Common myeloid progenitor, CD34-positive (primary cell): ENCODE results near the gene SLC2A2.
A peak's percentile ranks its signal among the peaks of the same experiment; 100 is the strongest.

Experiments used
- CTCF ChIA-PET: fragments of 350-600 bp; sonication (Branson Sonifier 250); formaldehyde crosslinking; loops from one replicate; lab custom pipeline; 2021; ENCODE audit warnings: antibody characterized with exemption; lab: Charles Lee
- POLR2A ChIA-PET: fragments of 350-600 bp; sonication (Branson Sonifier 250); formaldehyde crosslinking; loops from one replicate; lab custom pipeline; 2021; ENCODE audit warnings: antibody characterized with exemption; lab: Charles Lee
- DNase-seq, 3 donors: peaks; one replicate each; pipeline versions ENCODE4 v3.0.0 to v3.0.0-alpha.2; 2013
- H3K27ac ChIP-seq, 2 experiments: 1 replicate in 1 of 2; 2 replicates in 1 of 2; pipeline ENCODE4 v1.7.0; 2013; ENCODE audit warnings: inconsistent platforms in 2 of 2, low read length in 2 of 2, mild to moderate bottlenecking in 2 of 2, low read depth in 1 of 2, moderate library complexity in 1 of 2; ENCODE audit not compliant: severe bottlenecking in 2 of 2, insufficient read depth in 1 of 2, poor library complexity in 1 of 2
- H3K27me3 ChIP-seq, 5 experiments: replicated peaks in 2 of 5; 1 replicate in 3 of 5; 2 replicates in 2 of 5; pipeline versions ENCODE4 v1.6.1 to v1.7.0; 2013; ENCODE audit warnings: low read length in 4 of 5, mild to moderate bottlenecking in 2 of 5, moderate library complexity in 2 of 5, inconsistent platforms in 1 of 5; ENCODE audit not compliant: insufficient read depth in 5 of 5, control insufficient read depth in 4 of 5
- H3K36me3 ChIP-seq, 4 experiments: 1 replicate in 2 of 4; 2 replicates in 2 of 4; pipeline versions ENCODE4 v1.6.1 to v1.7.0; 2013; ENCODE audit warnings: low read length in 3 of 4, control low read depth in 1 of 4, mild to moderate bottlenecking in 1 of 4; ENCODE audit not compliant: control insufficient read depth in 4 of 4, insufficient read depth in 4 of 4
- H3K4me1 ChIP-seq, 4 experiments: 1 replicate in 3 of 4; 2 replicates in 1 of 4; pipeline versions ENCODE4 v1.6.1 to v1.7.1; 2013; ENCODE audit warnings: low read length in 3 of 4, mild to moderate bottlenecking in 3 of 4, control low read depth in 1 of 4, inconsistent platforms in 1 of 4, moderate library complexity in 1 of 4; ENCODE audit not compliant: control insufficient read depth in 4 of 4, insufficient read depth in 4 of 4; ENCODE audit errors: control extremely low read depth in 1 of 4
- H3K4me3 ChIP-seq, 7 experiments: 1 replicate in 4 of 7; 2 replicates in 3 of 7; pipeline versions ENCODE4 v1.5.1 to v1.7.0; 2013; ENCODE audit warnings: mild to moderate bottlenecking in 7 of 7, low read length in 6 of 7, moderate library complexity in 6 of 7, inconsistent platforms in 2 of 7, low read depth in 2 of 7, control low read depth in 1 of 7; ENCODE audit not compliant: insufficient read depth in 4 of 7, control insufficient read depth in 1 of 7; ENCODE audit errors: extremely low read depth in 1 of 7
- H3K9me3 ChIP-seq, 5 experiments: 1 replicate in 4 of 5; 2 replicates in 1 of 5; pipeline versions ENCODE4 v1.6.1 to v1.7.1; 2013; ENCODE audit warnings: low read length in 4 of 5, mild to moderate bottlenecking in 2 of 5, inconsistent platforms in 1 of 5, low read depth in 1 of 5, moderate library complexity in 1 of 5; ENCODE audit not compliant: control insufficient read depth in 4 of 5, insufficient read depth in 2 of 5; ENCODE audit errors: control extremely low read depth in 1 of 5
- WGBS: methylation state at CpG from one replicate; pipeline ENCODE4 v1.1.5; 2013; ENCODE audit not compliant: insufficient coverage; 5-methylcytosine and 5-hydroxymethylcytosine counted together

SLC2A2 gene

DNA sequence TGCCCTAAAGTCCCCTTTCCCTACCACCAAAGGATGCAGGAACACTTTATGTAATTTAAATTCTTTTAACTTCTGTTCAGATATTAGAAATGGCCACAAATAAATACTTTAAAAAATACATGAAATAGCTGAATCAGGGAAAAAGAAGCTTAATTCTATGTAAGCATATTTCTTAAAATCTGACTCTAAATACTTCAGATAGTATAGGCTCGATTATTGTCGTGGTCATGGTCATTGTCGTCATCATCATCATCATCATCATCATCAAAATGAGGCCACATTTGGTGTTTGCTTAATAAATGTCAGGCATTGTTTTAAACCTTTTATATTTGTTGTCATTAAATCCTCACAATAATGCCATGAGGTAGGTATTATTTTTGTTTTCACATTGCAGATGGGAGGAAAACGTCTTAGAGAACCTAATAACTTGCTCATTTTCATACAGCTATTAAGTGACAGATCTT lies 14.6 kb downstream of the SLC2A2 start:
- CTCF ChIA-PET: interaction anchor here (0.8 kb wide), 1 partner anchor 33 kb away, joined by 3 read pairs; no protein-coding TSS in a partner anchor
- POLR2A ChIA-PET: no interaction called here
- no peaks in the 10 kb centered on the region for H3K4me1 ChIP-seq
- H3K4me3 ChIP-seq: no peak overlapping the region
- DNase-seq: no peak
- H3K27ac ChIP-seq: no peak overlapping the region
- H3K9me3 ChIP-seq: no peaks in the 10 kb centered on the region
- H3K36me3 ChIP-seq: no peaks in the 10 kb centered on the region
- H3K27me3 ChIP-seq: no peaks in the 10 kb centered on the region
- WGBS: no CpG with 5 or more reads among the region's 4 CpGs

DNA sequence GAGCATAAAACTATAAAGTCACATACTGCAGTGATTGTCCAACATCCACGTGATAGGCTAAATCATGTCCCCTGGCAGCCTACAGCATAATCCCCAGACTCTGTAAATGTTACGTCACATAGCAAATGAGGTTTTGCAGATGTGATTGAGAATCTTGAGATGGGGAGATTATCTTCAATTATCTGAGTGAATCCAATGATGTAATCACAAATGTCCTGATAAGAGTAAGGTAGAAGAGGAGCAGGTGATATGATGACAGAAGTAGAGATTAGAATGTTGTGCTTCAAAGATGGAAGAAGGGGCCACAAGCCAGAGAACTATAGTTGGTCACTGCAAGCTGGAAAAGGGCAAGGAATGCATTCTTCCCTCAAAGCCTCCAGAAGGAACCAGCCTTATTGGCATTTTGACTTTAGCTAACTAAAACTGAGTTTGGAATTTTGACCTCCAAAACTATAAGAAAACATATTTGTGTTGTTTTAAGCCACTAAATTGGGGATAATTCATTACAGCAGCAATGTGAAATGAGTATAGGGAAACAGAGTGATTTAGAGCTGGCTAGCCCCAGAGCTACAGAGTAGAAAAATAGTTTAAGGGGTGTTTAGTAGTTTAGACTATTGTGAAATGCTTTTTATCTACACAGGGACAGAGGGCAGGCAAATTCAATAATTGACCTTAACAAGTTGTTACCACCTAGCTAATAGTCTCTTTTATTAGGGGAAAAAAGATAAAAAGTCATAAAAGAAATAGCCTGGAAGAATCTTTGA lies 15.2 kb downstream of the SLC2A2 start:
- no peak for DNase-seq
- H3K9me3 ChIP-seq: no peaks in the 10 kb centered on the region
- no peak overlapping the region for H3K4me3 ChIP-seq
- no peaks in the 10 kb centered on the region for H3K27me3 ChIP-seq
- no peak overlapping the region for H3K27ac ChIP-seq
- 100% methylated on average over 1 of the region's 2 CpGs for WGBS
- no peaks in the 10 kb centered on the region for H3K4me1 ChIP-seq
- CTCF ChIA-PET: interaction anchor here (0.8 kb wide), 1 partner anchor 33 kb away, joined by 3 read pairs; no protein-coding TSS in a partner anchor
- POLR2A ChIA-PET: no interaction called here
- H3K36me3 ChIP-seq: no peaks in the 10 kb centered on the region

DNA sequence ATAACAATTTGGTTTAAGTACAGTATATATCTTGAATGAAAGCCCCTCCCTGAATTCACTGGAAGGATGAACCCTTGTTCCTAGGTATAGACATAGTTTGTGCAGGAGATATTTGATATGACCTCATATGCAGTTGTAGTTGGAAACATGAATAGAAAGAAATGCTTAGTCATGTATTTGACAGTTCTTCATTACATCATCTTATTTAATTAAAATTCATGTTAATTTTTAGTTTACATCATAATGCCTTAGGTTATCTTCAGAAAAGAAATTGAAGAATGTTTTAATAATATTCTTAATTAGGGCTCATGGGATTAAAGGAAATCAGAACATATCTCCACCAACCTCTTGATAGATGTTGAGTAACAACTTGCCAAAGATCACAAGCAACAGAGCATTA lies 19.2 kb downstream of the SLC2A2 start:
- Histone ChIP-seq H3K4me1 (no peaks in the 10 kb centered on the region), H3K36me3 (no peaks in the 10 kb centered on the region), H3K27ac (no peak overlapping the region), H3K9me3 (no peaks in the 10 kb centered on the region), H3K27me3 (no peaks in the 10 kb centered on the region), H3K4me3 (no peak overlapping the region)
- CTCF ChIA-PET: no interaction called here
- DNase-seq: peak in 1 of 3 donors; percentile 18
- POLR2A ChIA-PET: no interaction called here

DNA sequence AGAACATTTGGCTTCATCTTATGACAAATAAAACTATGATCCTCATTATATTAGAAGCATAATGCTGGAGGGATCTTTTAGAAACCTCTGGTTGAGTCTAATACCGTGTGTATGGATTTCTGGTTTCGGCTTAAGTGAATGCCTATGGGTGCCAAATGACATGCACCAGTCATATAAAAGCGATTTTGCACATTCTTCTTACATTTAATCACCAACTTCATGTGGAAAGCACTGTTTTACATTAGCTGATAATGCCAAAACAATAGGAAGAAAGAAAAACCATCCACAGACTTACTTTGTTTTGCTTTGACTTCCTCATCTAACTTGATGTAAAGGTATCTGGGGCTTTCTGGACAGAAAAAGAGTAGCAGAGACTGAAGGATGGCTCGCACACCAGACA lies 20.9 kb downstream of the SLC2A2 start:
- no peaks in the 10 kb centered on the region for H3K36me3 ChIP-seq
- no peaks in the 10 kb centered on the region for H3K9me3 ChIP-seq
- H3K27ac ChIP-seq: no peak overlapping the region
- WGBS: 100% methylated on average over 2 of the region's 4 CpGs
- H3K4me3 ChIP-seq: no peak overlapping the region
- ChIA-PET POLR2A (no interaction called here), CTCF (interaction anchor here (0.7 to 1.8 kb wide), 4 partner anchors 10 to 561 kb away, joined by 3 to 4 read pairs (median 3); no protein-coding TSS in a partner anchor)
- DNase-seq: no peak
- peaks cover 0 to 2% (median 0%) of the 10 kb centered on the region in 4 experiments for H3K4me1 ChIP-seq
- no peaks in the 10 kb centered on the region for H3K27me3 ChIP-seq

DNA sequence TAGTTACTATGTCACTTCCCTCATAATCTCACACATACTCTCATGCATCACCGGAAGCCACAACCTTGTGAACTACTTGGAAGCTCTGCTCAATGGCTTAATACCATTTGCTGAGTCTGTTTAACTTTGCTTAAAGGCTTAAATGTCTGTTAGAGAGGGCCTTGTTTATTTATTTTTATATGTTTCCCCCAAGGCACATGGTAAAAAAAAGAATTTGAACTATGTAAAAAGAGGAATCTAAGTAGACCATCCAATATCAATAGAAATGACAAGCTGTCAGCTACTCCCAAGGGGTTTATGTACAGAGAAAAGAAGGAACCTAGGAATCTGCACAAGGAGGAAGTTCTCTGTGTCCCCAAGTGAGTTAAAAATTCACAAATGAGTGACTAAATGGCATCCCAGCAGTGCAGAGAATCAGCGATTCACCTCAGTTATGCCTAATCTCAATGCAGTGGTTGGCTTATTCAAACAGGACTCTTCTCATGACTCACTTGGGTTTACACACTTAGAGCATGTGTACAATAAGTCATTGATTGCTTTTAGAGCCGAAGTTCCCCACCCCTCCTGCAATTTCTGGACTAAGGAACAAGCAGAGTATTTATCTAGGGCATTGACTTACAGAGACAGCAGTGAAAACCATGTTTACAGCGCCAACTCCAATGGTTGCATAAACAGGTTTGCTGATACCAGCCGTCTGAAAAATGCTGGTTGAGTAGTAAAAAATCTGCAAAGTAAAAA lies 24.4 kb downstream of the SLC2A2 start:
- H3K27me3 ChIP-seq: no peaks in the 10 kb centered on the region
- H3K4me1 ChIP-seq: peaks cover 0 to 21% (median 6%) of the 10 kb centered on the region in 4 experiments
- H3K36me3 ChIP-seq: no peaks in the 10 kb centered on the region
- peak in 2 of 3 donors; percentile 10 to 24 for DNase-seq
- CTCF ChIA-PET: no interaction called here
- H3K9me3 ChIP-seq: no peaks in the 10 kb centered on the region
- no peak overlapping the region for H3K4me3 ChIP-seq
- H3K27ac ChIP-seq: no peak overlapping the region
- POLR2A ChIA-PET: no interaction called here
- 100% methylated on average over 2 of the region's 5 CpGs for WGBS

DNA sequence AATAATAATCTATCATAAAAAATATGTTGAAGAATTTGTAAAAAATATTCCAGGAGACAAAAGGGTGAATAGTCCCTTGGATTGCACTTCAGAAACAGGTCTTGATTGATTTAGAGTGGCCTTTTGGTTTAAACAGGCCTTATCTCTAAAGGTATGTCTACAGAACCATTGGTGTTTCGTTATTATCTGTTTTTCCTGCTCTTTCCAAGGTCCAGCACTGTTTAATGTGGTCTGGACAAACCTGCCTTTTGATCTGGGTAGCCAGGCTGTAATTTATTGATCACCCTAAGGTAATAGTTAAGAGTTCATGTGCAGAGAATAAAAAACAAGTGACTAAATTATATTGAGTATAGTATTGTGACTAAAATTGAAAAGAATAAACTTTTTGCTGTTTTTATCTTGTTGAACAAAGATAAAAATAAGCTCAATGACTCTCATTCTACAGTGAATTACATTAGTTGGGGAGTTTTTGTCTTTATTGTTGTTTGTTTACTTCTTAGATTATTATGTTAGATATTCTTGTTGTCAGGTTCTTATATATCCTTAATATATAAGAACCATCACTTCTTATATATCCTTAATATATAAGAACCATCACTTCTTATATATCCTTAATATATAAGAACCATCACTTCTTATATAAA lies 25.1 kb downstream of the SLC2A2 start:
- CTCF ChIA-PET: no interaction called here
- Histone ChIP-seq H3K9me3 (no peaks in the 10 kb centered on the region), H3K4me3 (no peak overlapping the region), H3K36me3 (no peaks in the 10 kb centered on the region), H3K27me3 (no peaks in the 10 kb centered on the region), H3K4me1 (peaks cover 0 to 22% (median 6%) of the 10 kb centered on the region in 4 experiments), H3K27ac (no peak overlapping the region)
- POLR2A ChIA-PET: no interaction called here
- DNase-seq: no peak
- 100% methylated on average over 1 of the region's 1 CpG for WGBS
